HCT116 (cell line): ENCODE data around the gene NLN. TPM values are rescaled to one million over a fixed set of nuclear protein-coding genes. Genes with fewer than 3 reads are reported as not detected.

ENCODE experiments used
- ATAC-seq: fragments of 200-7000 bp; cut with Tn5 transposase; 2 replicates; pipeline ENCODE4 v1.9.1; 2020; ENCODE audit warnings: mild to moderate bottlenecking, moderate library complexity
- BruUV-seq: library from RNA; stranded (reverse); fragments of 400-500 nt; replicated peaks from 2 replicates; lab custom pipeline; 2021; lab: Mats Ljungman, UMichigan
- CTCF ChIA-PET: fragments of 300-600 bp; sonication (Branson Sonifier 250); formaldehyde crosslinking; loops from one replicate; lab custom pipeline; 2021; ENCODE audit warnings: antibody characterized with exemption; lab: Charles Lee
- POLR2A ChIA-PET: fragments of 300-600, 350-600 bp; sonication (Branson Sonifier 250); formaldehyde crosslinking; loops from one replicate; lab custom pipeline; 2021; ENCODE audit warnings: antibody characterized with exemption; lab: Charles Lee
- RAD21 ChIA-PET, 2 experiments: fragments of 300-600 bp; sonication (Branson Sonifier 250); formaldehyde crosslinking; loops; one replicate each; lab custom pipeline; 2023; ENCODE audit warnings: low total read pairs in 2 of 2; ENCODE audit not compliant: uncharacterized antibody in 2 of 2, unreplicated experiment in 2 of 2, low non-redundant PET in 1 of 2; lab: Charles Lee
- DNase-seq: peaks from one replicate; pipeline ENCODE4 v3.0.0-alpha.2; 2010; ENCODE audit warnings: low read depth, low spot score
- H2AFZ ChIP-seq: fragments of 200-600 bp; shearing (Covaris generic), sonication (generic); 2 replicates; pipeline ENCODE4 v1.6.1; 2017; ENCODE audit warnings: low read depth, mixed run types, mixed read lengths, antibody characterized with exemption, low read length; ENCODE audit not compliant: poor library complexity, severe bottlenecking
- H3K27ac ChIP-seq: 2 replicates; pipeline ENCODE4 v1.5.1; 2012; ENCODE audit warnings: low read depth, low read length
- H3K27me3 ChIP-seq: fragments of 200-600 bp; sonication (generic); 2 replicates; pipeline ENCODE4 v1.6.1; 2016; ENCODE audit warnings: mixed run types, low read length, mixed read lengths; ENCODE audit not compliant: insufficient read depth
- H3K36me3 ChIP-seq, 2 experiments: fragments of 200-500 bp in 1 of 2; fragments of 200-600 bp in 1 of 2; sonication (Bioruptor generic) in 1 of 2; sonication (generic) in 1 of 2; 2 replicates each; pipeline versions ENCODE4 v1.5.1 to v1.6.1; 2014 to 2016; ENCODE audit warnings: low read length in 2 of 2, inconsistent platforms in 1 of 2, mixed read lengths in 1 of 2, mixed run types in 1 of 2; ENCODE audit not compliant: insufficient read depth in 2 of 2, control insufficient read depth in 1 of 2
- H3K4me1 ChIP-seq, 2 experiments: fragments of 200-600 bp in 1 of 2; sonication (generic) in 1 of 2; 2 replicates each; pipeline versions ENCODE4 v1.5.1 to v1.6.1; 2012 to 2017; ENCODE audit warnings: low read length in 2 of 2, inconsistent platforms in 1 of 2, mild to moderate bottlenecking in 1 of 2, mixed read lengths in 1 of 2, mixed run types in 1 of 2, moderate library complexity in 1 of 2; ENCODE audit not compliant: insufficient read depth in 2 of 2, control insufficient read depth in 1 of 2
- H3K4me2 ChIP-seq: fragments of 200-600 bp; sonication (generic); 2 replicates; pipeline ENCODE4 v1.6.1; 2017; ENCODE audit warnings: mixed run types, low read length, mixed read lengths
- H3K4me3 ChIP-seq, 2 experiments: fragments of 200-600 bp in 1 of 2; sonication (generic) in 1 of 2; replicated peaks in 1 of 2; 2 replicates each; pipeline ENCODE4 v1.5.1; 2011 to 2016; ENCODE audit warnings: low read length in 2 of 2, control low read depth in 1 of 2, low read depth in 1 of 2, mild to moderate bottlenecking in 1 of 2, mixed read lengths in 1 of 2, mixed run types in 1 of 2
- H3K79me2 ChIP-seq: fragments of 200-600 bp; sonication (generic); 2 replicates; pipeline ENCODE4 v1.6.1; 2017; ENCODE audit warnings: mild to moderate bottlenecking, mixed run types, low read length, moderate library complexity, mixed read lengths; ENCODE audit not compliant: insufficient read depth
- H3K9ac ChIP-seq: fragments of 200-600 bp; sonication (generic); 2 replicates; pipeline ENCODE4 v1.6.1; 2016; ENCODE audit warnings: low read length, mixed read lengths
- H3K9me2 ChIP-seq: fragments of 200-600 bp; sonication (generic), shearing (Covaris generic); 2 replicates; pipeline ENCODE4 v1.6.1; 2017; ENCODE audit warnings: mixed run types, mild to moderate bottlenecking, moderate library complexity; ENCODE audit not compliant: insufficient read depth
- H3K9me3 ChIP-seq, 2 experiments: fragments of 200-500 bp in 1 of 2; fragments of 200-600 bp in 1 of 2; sonication (Bioruptor generic) in 1 of 2; sonication (generic) in 1 of 2; 2 replicates each; pipeline ENCODE4 v1.6.1; 2014 to 2017; ENCODE audit warnings: low read length in 2 of 2, mixed read lengths in 2 of 2, inconsistent platforms in 1 of 2, low read depth in 1 of 2, mild to moderate bottlenecking in 1 of 2, mixed run types in 1 of 2, moderate library complexity in 1 of 2; ENCODE audit not compliant: control insufficient read depth in 1 of 2, insufficient read depth in 1 of 2
- H4K20me1 ChIP-seq: fragments of 200-600 bp; sonication (generic), shearing (Covaris generic); 2 replicates; pipeline ENCODE4 v1.6.1; 2017; ENCODE audit warnings: mixed run types, mild to moderate bottlenecking, moderate library complexity; ENCODE audit not compliant: insufficient read depth
- EGR1 ChIP-seq: IDR thresholded peaks from 2 replicates; pipeline ENCODE4 v1.6.1; 2012; ENCODE audit warnings: low read depth
- EZH2 ChIP-seq: fragments of 200-600 bp; sonication (generic); IDR thresholded peaks from 2 replicates; pipeline ENCODE4 v1.6.1; 2017; ENCODE audit warnings: antibody characterized with exemption, mixed run types
- FOSL1 ChIP-seq: IDR thresholded peaks from 2 replicates; pipeline ENCODE4 v1.6.1; 2012; ENCODE audit warnings: low read depth
- SP1 ChIP-seq: IDR thresholded peaks from 2 replicates; pipeline ENCODE4 v1.6.1; 2012; ENCODE audit warnings: low read depth
- SRF ChIP-seq: IDR thresholded peaks from 2 replicates; pipeline ENCODE4 v1.6.1; 2012; ENCODE audit warnings: low read depth
- YY1 ChIP-seq: IDR thresholded peaks from 2 replicates; pipeline ENCODE4 v1.6.1; 2011; ENCODE audit warnings: low read length, low read depth, moderate library complexity, mild to moderate bottlenecking; ENCODE audit not compliant: insufficient replicate concordance; ENCODE audit errors: extremely low read depth
- intact Hi-C: fragments of 100-400 bp; cut with micrococcal nuclease; formaldehyde crosslinking; loops from 2 replicates; pipeline ENCODE4 v1.10.0; 2022
- total RNA-seq: library from RNA; stranded (reverse); gene quantifications from one replicate; pipeline ENCODE4 v1.2.1, GENCODE V29; 2021; ENCODE audit not compliant: unreplicated experiment
- TF ChIP-seq, protein P1 (sequence below): IDR thresholded peaks from 2 replicates; pipeline ENCODE4 v1.6.1; 2012; ENCODE audit warnings: low read depth
- TF ChIP-seq, protein P2 (sequence below): IDR thresholded peaks from 2 replicates; pipeline ENCODE4 v1.6.1; 2012

The NLN gene
- total RNA-seq, 1 experiment from 2014 or later: 67.6 TPM

DNA sequence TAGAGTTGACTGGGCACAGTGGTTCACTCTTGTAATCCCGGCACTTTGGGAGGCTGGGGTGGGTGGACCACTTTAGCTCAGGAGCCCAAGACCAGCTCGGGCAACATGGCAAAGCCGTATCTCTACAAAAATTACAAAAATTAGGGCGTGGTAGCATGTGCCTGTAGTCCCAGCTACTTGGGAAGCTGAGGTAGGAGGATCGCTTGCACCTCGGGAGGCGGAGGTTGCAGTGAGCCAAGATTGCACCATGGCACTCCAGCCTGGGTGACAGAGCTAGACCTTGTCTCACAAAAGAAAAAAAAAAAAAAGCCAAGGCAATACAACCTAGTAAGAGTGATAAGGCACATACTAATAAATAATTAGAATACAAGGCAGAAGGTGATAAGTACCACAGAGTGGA, 15.8 kb downstream of the NLN start:
- ATAC-seq: no peak
- ChIA-PET CTCF (no interaction called here), POLR2A (no interaction called here), RAD21 (no interaction called here)
- Histone ChIP-seq H4K20me1 (no peaks in the 10 kb centered on the region), H3K4me2 (no peak overlapping the region), H3K79me2 (peaks cover 74% of the 10 kb centered on the region), H3K27me3 (no peaks in the 10 kb centered on the region), H3K4me1 (peaks cover 3 to 20% of the 10 kb centered on the region in 2 experiments), H3K36me3 (no peaks in the 10 kb centered on the region), H3K27ac (no peak overlapping the region), H3K9me3 (no peaks in the 10 kb centered on the region), H2AFZ (no peak overlapping the region), H3K4me3 (no peak overlapping the region), H3K9me2 (no peaks in the 10 kb centered on the region), H3K9ac (no peak overlapping the region)
- DNase-seq: no peak
- TF ChIP-seq FOSL1 (no peak), SRF (no peak), EGR1 (no peak), YY1 (no peak), SP1 (no peak), EZH2 (no peak)
- TF ChIP-seq, protein P1, sequence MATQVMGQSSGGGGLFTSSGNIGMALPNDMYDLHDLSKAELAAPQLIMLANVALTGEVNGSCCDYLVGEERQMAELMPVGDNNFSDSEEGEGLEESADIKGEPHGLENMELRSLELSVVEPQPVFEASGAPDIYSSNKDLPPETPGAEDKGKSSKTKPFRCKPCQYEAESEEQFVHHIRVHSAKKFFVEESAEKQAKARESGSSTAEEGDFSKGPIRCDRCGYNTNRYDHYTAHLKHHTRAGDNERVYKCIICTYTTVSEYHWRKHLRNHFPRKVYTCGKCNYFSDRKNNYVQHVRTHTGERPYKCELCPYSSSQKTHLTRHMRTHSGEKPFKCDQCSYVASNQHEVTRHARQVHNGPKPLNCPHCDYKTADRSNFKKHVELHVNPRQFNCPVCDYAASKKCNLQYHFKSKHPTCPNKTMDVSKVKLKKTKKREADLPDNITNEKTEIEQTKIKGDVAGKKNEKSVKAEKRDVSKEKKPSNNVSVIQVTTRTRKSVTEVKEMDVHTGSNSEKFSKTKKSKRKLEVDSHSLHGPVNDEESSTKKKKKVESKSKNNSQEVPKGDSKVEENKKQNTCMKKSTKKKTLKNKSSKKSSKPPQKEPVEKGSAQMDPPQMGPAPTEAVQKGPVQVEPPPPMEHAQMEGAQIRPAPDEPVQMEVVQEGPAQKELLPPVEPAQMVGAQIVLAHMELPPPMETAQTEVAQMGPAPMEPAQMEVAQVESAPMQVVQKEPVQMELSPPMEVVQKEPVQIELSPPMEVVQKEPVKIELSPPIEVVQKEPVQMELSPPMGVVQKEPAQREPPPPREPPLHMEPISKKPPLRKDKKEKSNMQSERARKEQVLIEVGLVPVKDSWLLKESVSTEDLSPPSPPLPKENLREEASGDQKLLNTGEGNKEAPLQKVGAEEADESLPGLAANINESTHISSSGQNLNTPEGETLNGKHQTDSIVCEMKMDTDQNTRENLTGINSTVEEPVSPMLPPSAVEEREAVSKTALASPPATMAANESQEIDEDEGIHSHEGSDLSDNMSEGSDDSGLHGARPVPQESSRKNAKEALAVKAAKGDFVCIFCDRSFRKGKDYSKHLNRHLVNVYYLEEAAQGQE: no peak
- TF ChIP-seq, protein P2, sequence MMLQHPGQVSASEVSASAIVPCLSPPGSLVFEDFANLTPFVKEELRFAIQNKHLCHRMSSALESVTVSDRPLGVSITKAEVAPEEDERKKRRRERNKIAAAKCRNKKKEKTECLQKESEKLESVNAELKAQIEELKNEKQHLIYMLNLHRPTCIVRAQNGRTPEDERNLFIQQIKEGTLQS: no peak
- no TSS peak for BruUV-seq
- intact Hi-C loops: no loop called here
